Measurements from ENCODE around the gene EFCAB14.
A peak's percentile ranks its signal among the peaks of the same experiment; 100 is the strongest.

DNA sequence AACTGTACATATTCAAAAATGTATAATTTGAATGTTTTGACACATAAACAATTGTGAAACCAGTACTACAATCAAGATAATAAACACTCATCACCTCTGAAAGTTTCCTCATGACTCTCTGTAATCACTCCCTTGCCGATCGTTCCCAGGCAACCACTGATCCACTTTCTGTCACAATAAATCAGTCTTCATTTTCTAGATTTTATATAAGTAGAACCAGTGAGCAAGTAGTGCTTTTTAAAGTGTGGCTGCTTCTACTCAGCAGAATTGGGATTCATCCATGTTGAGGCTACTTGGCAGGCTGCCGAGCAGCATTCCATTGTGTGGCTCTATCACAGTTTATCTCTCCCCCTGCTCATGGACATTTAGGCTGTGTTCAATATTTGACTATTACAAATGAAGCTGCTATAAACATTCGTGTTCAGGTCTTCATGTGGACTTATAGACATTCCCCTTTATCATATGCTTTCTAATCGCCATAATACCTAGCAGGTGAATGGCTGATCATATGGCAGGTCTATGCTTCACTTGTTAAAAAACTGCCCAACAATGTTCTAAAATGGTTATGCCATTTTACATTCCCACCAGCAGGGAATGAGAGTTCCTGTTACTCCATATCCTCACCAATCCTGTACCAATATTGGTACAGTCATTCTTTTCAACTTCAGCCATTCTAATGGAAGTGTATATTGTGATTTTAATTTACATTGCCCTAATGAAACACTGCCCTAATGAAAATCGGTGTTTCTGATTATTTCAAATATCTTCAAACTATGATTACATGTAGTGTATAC, 26.7 kb downstream of the EFCAB14 start:
- TF ChIP-seq, protein P1, sequence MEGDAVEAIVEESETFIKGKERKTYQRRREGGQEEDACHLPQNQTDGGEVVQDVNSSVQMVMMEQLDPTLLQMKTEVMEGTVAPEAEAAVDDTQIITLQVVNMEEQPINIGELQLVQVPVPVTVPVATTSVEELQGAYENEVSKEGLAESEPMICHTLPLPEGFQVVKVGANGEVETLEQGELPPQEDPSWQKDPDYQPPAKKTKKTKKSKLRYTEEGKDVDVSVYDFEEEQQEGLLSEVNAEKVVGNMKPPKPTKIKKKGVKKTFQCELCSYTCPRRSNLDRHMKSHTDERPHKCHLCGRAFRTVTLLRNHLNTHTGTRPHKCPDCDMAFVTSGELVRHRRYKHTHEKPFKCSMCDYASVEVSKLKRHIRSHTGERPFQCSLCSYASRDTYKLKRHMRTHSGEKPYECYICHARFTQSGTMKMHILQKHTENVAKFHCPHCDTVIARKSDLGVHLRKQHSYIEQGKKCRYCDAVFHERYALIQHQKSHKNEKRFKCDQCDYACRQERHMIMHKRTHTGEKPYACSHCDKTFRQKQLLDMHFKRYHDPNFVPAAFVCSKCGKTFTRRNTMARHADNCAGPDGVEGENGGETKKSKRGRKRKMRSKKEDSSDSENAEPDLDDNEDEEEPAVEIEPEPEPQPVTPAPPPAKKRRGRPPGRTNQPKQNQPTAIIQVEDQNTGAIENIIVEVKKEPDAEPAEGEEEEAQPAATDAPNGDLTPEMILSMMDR (conservative IDR thresholded peaks at IDR 0.05): peak; percentile 36; the same call in 1 of the 2 replicates
- no peak for TF ChIP-seq EZH2 (IDR thresholded peaks at IDR 0.05; ENCODE audit: low read depth)

Measured in PC-9 (cell line).